ENCODE measurements around the gene PTPN13. TPM values are rescaled to one million over a fixed set of nuclear protein-coding genes. Genes with fewer than 3 reads are reported as not detected.
"Not testable (repeated sequence)": the region's sequence is repeated elsewhere in the genome, so short reads cannot be mapped to it uniquely, and the experiment has no call there.

PTPN13 gene
- total RNA-seq, 2 experiments from 2014 or later, result 0.37 to 0.67 TPM

GRCh38 chr4:86641516-86642090, 47.5 kb downstream of the PTPN13 start:
- H3K9me3 Mint-ChIP-seq (ENCODE audit: low read depth), result no peaks in the 10 kb centered on the region
- ATAC-seq, result no peak

GRCh38 chr4:86644892-86645291, 50.8 kb downstream of the PTPN13 start:
- Mint-ChIP-seq H3K4me3 (no peak overlapping the region), H3K36me3 (no peaks in the 10 kb centered on the region), H3K9me3 (ENCODE audit: low read depth) (no peaks in the 10 kb centered on the region), H3K27me3 (no peaks in the 10 kb centered on the region), H3K4me1 (no peaks in the 10 kb centered on the region), H3K27ac (no peak overlapping the region)
- no peak for DNase-seq
- CTCF ChIA-PET, result no interaction called here
- no peak for ATAC-seq

More at GRCh38 chr4:86641516-86642090, 47.5 kb downstream of the PTPN13 start:
- Mint-ChIP-seq H3K27me3 (no peaks in the 10 kb centered on the region), H3K4me1 (no peaks in the 10 kb centered on the region), H3K27ac (no peak overlapping the region), H3K36me3 (no peaks in the 10 kb centered on the region), H3K4me3 (no peak overlapping the region)
- CTCF ChIA-PET, result no interaction called here
- no peak for DNase-seq

- H3K27ac Mint-ChIP-seq, result no peak overlapping the region
- CTCF ChIA-PET, result interaction anchor here (1.0 kb wide), 1 partner anchor 154 kb away, joined by 3 read pairs; no protein-coding TSS in a partner anchor
- H3K9me3 Mint-ChIP-seq (ENCODE audit: low read depth), result peaks cover 3% of the 10 kb centered on the region
- DNase-seq, result no peak
- H3K36me3 Mint-ChIP-seq, result no peaks in the 10 kb centered on the region
- H3K27me3 Mint-ChIP-seq, result no peaks in the 10 kb centered on the region
- no peak overlapping the region for H3K4me3 Mint-ChIP-seq
- no peaks in the 10 kb centered on the region for H3K4me1 Mint-ChIP-seq
- ATAC-seq, result no peak
Measured at GRCh38 chr4:86652332-86652932, 58.3 kb downstream of the PTPN13 start.

GRCh38 chr4:86653237-86653865, 59.2 kb downstream of the PTPN13 start:
- peaks cover 3% of the 10 kb centered on the region for H3K9me3 Mint-ChIP-seq (ENCODE audit: low read depth)
- CTCF ChIA-PET, result interaction anchor here (0.5 to 1.3 kb wide), 3 partner anchors 9 to 581 kb away, joined by 3 to 4 read pairs (median 3); no protein-coding TSS in a partner anchor
- H3K27me3 Mint-ChIP-seq, result no peaks in the 10 kb centered on the region
- ATAC-seq (no peak), DNase-seq (no peak)
- no peak overlapping the region for H3K27ac Mint-ChIP-seq
- H3K4me1 Mint-ChIP-seq, result no peaks in the 10 kb centered on the region
- no peak overlapping the region for H3K4me3 Mint-ChIP-seq
- H3K36me3 Mint-ChIP-seq, result no peaks in the 10 kb centered on the region

GRCh38 chr4:86656781-86657180, 62.7 kb downstream of the PTPN13 start:
- H3K36me3 Mint-ChIP-seq; H3K27ac Mint-ChIP-seq; H3K4me1 Mint-ChIP-seq; ATAC-seq; DNase-seq; H3K27me3 Mint-ChIP-seq; H3K9me3 Mint-ChIP-seq (ENCODE audit: low read depth); CTCF ChIA-PET; H3K4me3 Mint-ChIP-seq: not testable (repeated sequence)

- no peaks in the 10 kb centered on the region for H3K36me3 Mint-ChIP-seq
- no peaks in the 10 kb centered on the region for H3K4me1 Mint-ChIP-seq
- H3K4me3 Mint-ChIP-seq, result no peak overlapping the region
- H3K27me3 Mint-ChIP-seq, result peaks cover 2% of the 10 kb centered on the region
- DNase-seq (no peak), ATAC-seq (no peak)
- CTCF ChIA-PET, result no interaction called here
- no peak overlapping the region for H3K27ac Mint-ChIP-seq
- peaks cover 3% of the 10 kb centered on the region for H3K9me3 Mint-ChIP-seq (ENCODE audit: low read depth)
Measured at GRCh38 chr4:86657382-86657781, 63.3 kb downstream of the PTPN13 start.

GRCh38 chr4:86657910-86658309, 63.8 kb downstream of the PTPN13 start:
- Mint-ChIP-seq H3K27me3 (peaks cover 2% of the 10 kb centered on the region), H3K4me1 (no peaks in the 10 kb centered on the region), H3K4me3 (no peak overlapping the region), H3K36me3 (no peaks in the 10 kb centered on the region), H3K27ac (no peak overlapping the region), H3K9me3 (ENCODE audit: low read depth) (peaks cover 3% of the 10 kb centered on the region)
- DNase-seq (no peak), ATAC-seq (no peak)
- CTCF ChIA-PET, result no interaction called here

GRCh38 chr4:86660401-86660800, 66.3 kb downstream of the PTPN13 start:
- no peaks in the 10 kb centered on the region for H3K36me3 Mint-ChIP-seq
- H3K4me1 Mint-ChIP-seq, result no peaks in the 10 kb centered on the region
- no peak overlapping the region for H3K27ac Mint-ChIP-seq
- H3K4me3 Mint-ChIP-seq, result no peak overlapping the region
- DNase-seq (no peak), ATAC-seq (no peak)
- H3K9me3 Mint-ChIP-seq (ENCODE audit: low read depth), result no peaks in the 10 kb centered on the region
- peaks cover 2% of the 10 kb centered on the region for H3K27me3 Mint-ChIP-seq
- CTCF ChIA-PET, result no interaction called here

- Mint-ChIP-seq H3K27me3 (peaks cover 2% of the 10 kb centered on the region), H3K4me1 (no peaks in the 10 kb centered on the region), H3K27ac (no peak overlapping the region), H3K36me3 (no peaks in the 10 kb centered on the region), H3K4me3 (no peak overlapping the region), H3K9me3 (ENCODE audit: low read depth) (no peaks in the 10 kb centered on the region)
- DNase-seq (no peak), ATAC-seq (no peak)
- CTCF ChIA-PET, result interaction anchor here (1.6 kb wide), 1 partner anchor 163 kb away, joined by 5 read pairs; no protein-coding TSS in a partner anchor
Measured at GRCh38 chr4:86661006-86661405, 66.9 kb downstream of the PTPN13 start.

GRCh38 chr4:86661418-86661817, 67.3 kb downstream of the PTPN13 start:
- DNase-seq (no peak), ATAC-seq (no peak)
- Mint-ChIP-seq H3K27ac (no peak overlapping the region), H3K4me1 (no peaks in the 10 kb centered on the region), H3K27me3 (peaks cover 2% of the 10 kb centered on the region), H3K4me3 (no peak overlapping the region), H3K9me3 (ENCODE audit: low read depth) (no peaks in the 10 kb centered on the region), H3K36me3 (no peaks in the 10 kb centered on the region)
- CTCF ChIA-PET, result interaction anchor here (1.6 kb wide), 1 partner anchor 163 kb away, joined by 5 read pairs; no protein-coding TSS in a partner anchor

- no peaks in the 10 kb centered on the region for H3K9me3 Mint-ChIP-seq (ENCODE audit: low read depth)
- CTCF ChIA-PET, result no interaction called here
- H3K4me3 Mint-ChIP-seq, result no peak overlapping the region
- DNase-seq (no peak), ATAC-seq (no peak)
- H3K27me3 Mint-ChIP-seq, result peaks cover 2% of the 10 kb centered on the region
- no peaks in the 10 kb centered on the region for H3K36me3 Mint-ChIP-seq
- no peak overlapping the region for H3K27ac Mint-ChIP-seq
- no peaks in the 10 kb centered on the region for H3K4me1 Mint-ChIP-seq
Measured at GRCh38 chr4:86664959-86665358, 70.8 kb downstream of the PTPN13 start.

- Mint-ChIP-seq H3K27ac (no peak overlapping the region), H3K27me3 (peaks cover 2% of the 10 kb centered on the region), H3K36me3 (no peaks in the 10 kb centered on the region), H3K4me3 (no peak overlapping the region), H3K4me1 (no peaks in the 10 kb centered on the region), H3K9me3 (ENCODE audit: low read depth) (no peaks in the 10 kb centered on the region)
- DNase-seq (no peak), ATAC-seq (no peak)
- CTCF ChIA-PET, result no interaction called here
Measured at GRCh38 chr4:86670298-86670697, 76.2 kb downstream of the PTPN13 start.

- Mint-ChIP-seq H3K36me3 (no peaks in the 10 kb centered on the region), H3K27ac (no peak overlapping the region), H3K4me1 (no peaks in the 10 kb centered on the region), H3K27me3 (peaks cover 2% of the 10 kb centered on the region), H3K9me3 (ENCODE audit: low read depth) (no peaks in the 10 kb centered on the region), H3K4me3 (no peak overlapping the region)
- DNase-seq (no peak), ATAC-seq (no peak)
- CTCF ChIA-PET, result no interaction called here
Measured at GRCh38 chr4:86670756-86671155, 76.6 kb downstream of the PTPN13 start.

- no peaks in the 10 kb centered on the region for H3K4me1 Mint-ChIP-seq
- H3K9me3 Mint-ChIP-seq (ENCODE audit: low read depth), result no peaks in the 10 kb centered on the region
- H3K36me3 Mint-ChIP-seq, result no peaks in the 10 kb centered on the region
- ATAC-seq (no peak), DNase-seq (no peak)
- CTCF ChIA-PET, result no interaction called here
- no peak overlapping the region for H3K27ac Mint-ChIP-seq
- peaks cover 2% of the 10 kb centered on the region for H3K27me3 Mint-ChIP-seq
- no peak overlapping the region for H3K4me3 Mint-ChIP-seq
Measured at GRCh38 chr4:86675548-86675947, 81.4 kb downstream of the PTPN13 start.
